ENCODE data around the gene TRIM17. TPM values are rescaled to one million over a fixed set of nuclear protein-coding genes. Genes with fewer than 3 reads are reported as not detected.
"Not testable (repeated sequence)": the region's sequence is repeated elsewhere in the genome, so short reads cannot be mapped to it uniquely, and the experiment has no call there.

TRIM17 gene
- total RNA-seq, 2 donors from 2014 or later = 0.47 to 2.0 TPM

DNA sequence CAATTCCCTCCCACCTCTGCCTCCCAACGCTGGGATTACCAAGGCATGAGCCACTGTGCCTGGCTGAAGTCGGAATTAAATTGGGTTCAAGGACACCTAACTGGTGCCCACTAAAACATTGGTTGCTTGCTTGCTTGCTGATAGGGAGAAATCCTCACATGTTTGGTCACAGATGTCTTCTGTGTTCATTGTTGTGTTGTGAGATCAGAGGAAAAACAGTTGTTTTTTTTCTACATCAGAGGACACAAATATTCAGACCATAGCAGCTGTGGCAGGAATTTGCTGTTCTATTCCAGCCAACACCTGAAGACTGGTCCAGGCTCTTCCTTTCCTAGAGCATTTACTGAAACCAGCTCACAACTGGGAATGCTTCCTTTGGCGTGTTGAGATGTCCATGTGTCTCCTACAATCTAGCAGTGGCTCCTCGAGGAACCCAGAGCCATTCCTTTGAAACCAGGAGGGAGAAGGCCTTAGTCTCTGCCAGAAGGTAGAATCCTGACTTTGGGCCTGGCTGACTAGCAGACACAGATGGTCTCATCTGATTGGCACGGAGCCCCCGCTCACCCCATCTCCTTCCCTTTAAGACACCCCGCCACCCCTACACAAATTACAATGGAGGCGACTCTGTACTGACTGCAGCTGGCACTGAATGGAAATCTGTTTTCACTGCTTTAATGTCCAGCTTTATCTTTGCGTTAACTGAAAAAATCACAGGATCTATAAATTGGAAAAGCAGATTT lies 24.3 kb upstream of the TRIM17 start:
- Mint-ChIP-seq H3K4me3 (no peak overlapping the region), H3K27me3 (peaks cover 64% of the 10 kb centered on the region), H3K36me3 (ENCODE audit: low read depth) (no peaks in the 10 kb centered on the region), H3K27ac (no peak overlapping the region), H3K4me1 (peaks cover 16% of the 10 kb centered on the region)
- no peak for ATAC-seq
- no peak for DNase-seq
- no peaks in the 10 kb centered on the region for H3K9me3 ChIP-seq (ENCODE audit: control insufficient read depth, low read length, poor library complexity, severe bottlenecking)

DNA sequence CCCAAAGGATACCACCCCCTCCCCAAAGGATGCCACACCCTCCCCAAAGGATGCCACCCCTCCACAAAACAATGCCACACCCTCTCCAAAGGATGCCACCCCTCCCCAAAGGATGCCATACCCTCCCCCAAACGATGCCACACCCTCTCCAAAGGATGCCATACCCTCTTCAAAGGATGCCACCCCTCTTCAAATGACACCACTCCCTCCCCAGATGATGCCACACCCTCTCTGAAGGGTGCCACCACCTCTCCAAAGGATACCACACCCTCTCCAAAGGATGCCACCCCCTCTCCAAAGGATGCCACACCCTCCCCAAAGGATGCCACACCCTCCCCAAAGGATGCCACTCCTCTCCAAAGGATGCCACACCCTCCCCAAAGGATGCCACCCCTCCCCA lies 21.6 kb upstream of the TRIM17 start:
- no peak for DNase-seq
- ATAC-seq = no peak
- peaks cover 7% of the 10 kb centered on the region for H3K4me1 Mint-ChIP-seq
- no peak overlapping the region for H3K27ac Mint-ChIP-seq
- H3K9me3 ChIP-seq (ENCODE audit: control insufficient read depth, low read length, poor library complexity, severe bottlenecking) = no peaks in the 10 kb centered on the region
- H3K4me3 Mint-ChIP-seq = no peak overlapping the region
- no peaks in the 10 kb centered on the region for H3K36me3 Mint-ChIP-seq (ENCODE audit: low read depth)
- H3K27me3 Mint-ChIP-seq = peaks cover 52% of the 10 kb centered on the region

DNA sequence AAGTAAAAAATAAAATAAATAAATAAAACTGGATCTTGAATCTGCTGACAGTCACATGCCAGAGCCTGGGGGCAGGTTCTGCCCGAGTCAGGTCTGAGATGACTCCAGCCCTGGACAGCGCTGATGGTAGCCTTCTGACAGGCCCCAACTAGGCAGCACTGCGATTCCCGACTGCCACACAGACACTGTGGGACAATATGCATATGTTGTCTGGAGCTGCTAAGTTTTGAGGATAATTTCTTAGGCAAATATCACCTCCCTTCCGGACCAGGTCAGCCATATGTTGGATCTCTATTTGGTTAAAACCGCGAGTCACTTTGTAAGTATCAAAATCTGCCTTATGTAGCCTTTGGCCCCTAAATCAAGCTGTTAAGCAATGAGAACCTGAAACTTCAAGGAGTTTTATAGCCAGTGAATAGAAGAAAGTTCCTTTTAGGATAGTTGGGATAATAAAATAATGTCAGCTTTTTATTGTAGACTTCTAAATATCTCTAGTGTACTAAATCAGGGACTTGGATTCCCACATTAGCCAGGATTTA lies 20.8 kb upstream of the TRIM17 start:
- Mint-ChIP-seq H3K4me3 (no peak overlapping the region), H3K27me3 (peaks cover 52% of the 10 kb centered on the region), H3K4me1 (peaks cover 7% of the 10 kb centered on the region), H3K36me3 (ENCODE audit: low read depth) (no peaks in the 10 kb centered on the region), H3K27ac (no peak overlapping the region)
- DNase-seq (no peak), ATAC-seq (no peak)
- no peaks in the 10 kb centered on the region for H3K9me3 ChIP-seq (ENCODE audit: control insufficient read depth, low read length, poor library complexity, severe bottlenecking)

DNA sequence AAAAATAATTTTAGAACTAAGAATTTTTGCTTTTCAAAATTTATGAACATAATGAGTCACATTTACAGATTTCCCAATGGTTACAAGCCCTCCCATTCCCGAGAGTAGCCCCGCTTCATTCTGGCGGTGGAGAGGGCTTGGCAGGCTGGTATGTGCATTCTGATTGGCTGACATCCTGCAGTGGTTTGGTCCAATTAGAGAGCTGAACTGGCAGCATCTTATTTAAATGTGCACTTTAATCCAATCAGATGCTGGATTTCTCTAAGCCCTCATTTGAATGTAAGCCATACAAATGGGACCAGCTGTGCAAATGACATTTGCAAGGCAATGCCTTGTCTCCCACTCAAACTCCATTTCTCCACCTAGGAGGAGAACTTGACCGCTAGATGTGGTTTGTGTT lies 18.0 kb upstream of the TRIM17 start:
- DNase-seq (no peak), ATAC-seq (no peak)
- no peak overlapping the region for H3K4me3 Mint-ChIP-seq
- H3K27ac Mint-ChIP-seq = no peak overlapping the region
- no peaks in the 10 kb centered on the region for H3K36me3 Mint-ChIP-seq (ENCODE audit: low read depth)
- peaks cover 43% of the 10 kb centered on the region for H3K27me3 Mint-ChIP-seq
- peaks cover 7% of the 10 kb centered on the region for H3K4me1 Mint-ChIP-seq
- H3K9me3 ChIP-seq (ENCODE audit: control insufficient read depth, low read length, poor library complexity, severe bottlenecking) = no peaks in the 10 kb centered on the region

DNA sequence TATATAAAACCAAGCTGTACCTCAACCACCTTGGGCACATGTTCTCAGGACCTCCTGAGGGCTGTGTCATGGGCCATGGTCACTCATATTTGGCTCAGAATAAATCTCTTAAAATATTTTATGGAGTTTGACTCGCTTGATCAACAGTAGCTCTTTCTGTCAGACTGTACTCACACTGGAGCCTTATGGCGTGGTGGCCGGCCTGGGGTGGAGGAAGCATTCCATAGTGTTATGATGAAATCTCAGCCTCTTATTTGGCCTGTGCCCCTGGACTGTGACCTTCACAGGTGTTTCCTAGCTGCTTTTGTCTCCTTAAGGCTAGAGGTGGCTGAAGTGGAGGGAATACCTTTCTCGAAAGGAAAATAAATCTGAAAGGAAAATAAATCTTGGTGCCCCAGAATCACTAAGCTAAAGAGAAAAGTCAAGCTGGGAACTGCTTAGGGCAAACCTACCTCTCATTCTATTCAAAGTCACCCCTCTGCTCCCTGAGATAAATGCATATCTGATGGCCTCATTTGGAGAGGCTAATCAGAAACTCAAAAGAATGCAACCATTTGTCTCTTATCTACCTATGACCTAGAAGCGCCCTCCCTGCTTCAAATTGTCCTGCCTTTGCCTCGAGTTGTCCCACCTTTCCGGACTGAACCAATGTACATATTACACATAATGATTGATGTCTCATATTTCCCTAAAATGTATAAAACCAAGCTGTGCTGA lies 16.8 kb upstream of the TRIM17 start:
- not testable (repeated sequence) for ATAC-seq; DNase-seq; H3K27ac Mint-ChIP-seq; H3K9me3 ChIP-seq (ENCODE audit: control insufficient read depth, low read length, poor library complexity, severe bottlenecking); H3K36me3 Mint-ChIP-seq (ENCODE audit: low read depth); H3K4me1 Mint-ChIP-seq; H3K4me3 Mint-ChIP-seq
- peaks cover 46% of the 10 kb centered on the region for H3K27me3 Mint-ChIP-seq

DNA sequence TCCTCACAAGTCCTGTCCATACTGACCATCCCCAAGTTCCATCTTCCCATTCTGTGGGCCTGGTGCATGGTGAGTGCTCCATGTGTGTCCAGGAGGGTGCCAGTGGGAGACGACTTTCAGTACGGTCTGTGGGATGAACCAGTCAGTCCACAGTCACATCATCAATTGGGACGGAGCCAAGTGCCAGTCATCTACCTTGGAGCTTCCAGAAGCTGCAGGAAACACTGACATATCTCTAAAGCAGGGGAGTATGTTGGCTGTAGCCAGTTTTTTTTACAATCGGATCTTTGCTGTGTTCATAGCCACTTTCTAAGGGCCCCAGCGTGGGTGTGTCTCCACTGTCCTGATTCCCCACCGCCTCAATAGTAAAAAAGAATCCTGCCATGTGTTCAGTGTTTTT lies 13.6 kb upstream of the TRIM17 start:
- Mint-ChIP-seq H3K36me3 (ENCODE audit: low read depth) (no peaks in the 10 kb centered on the region), H3K27ac (no peak overlapping the region), H3K4me1 (no peaks in the 10 kb centered on the region), H3K27me3 (peaks cover 48% of the 10 kb centered on the region), H3K4me3 (no peak overlapping the region)
- no peak for DNase-seq
- no peaks in the 10 kb centered on the region for H3K9me3 ChIP-seq (ENCODE audit: control insufficient read depth, low read length, poor library complexity, severe bottlenecking)
- ATAC-seq = no peak

DNA sequence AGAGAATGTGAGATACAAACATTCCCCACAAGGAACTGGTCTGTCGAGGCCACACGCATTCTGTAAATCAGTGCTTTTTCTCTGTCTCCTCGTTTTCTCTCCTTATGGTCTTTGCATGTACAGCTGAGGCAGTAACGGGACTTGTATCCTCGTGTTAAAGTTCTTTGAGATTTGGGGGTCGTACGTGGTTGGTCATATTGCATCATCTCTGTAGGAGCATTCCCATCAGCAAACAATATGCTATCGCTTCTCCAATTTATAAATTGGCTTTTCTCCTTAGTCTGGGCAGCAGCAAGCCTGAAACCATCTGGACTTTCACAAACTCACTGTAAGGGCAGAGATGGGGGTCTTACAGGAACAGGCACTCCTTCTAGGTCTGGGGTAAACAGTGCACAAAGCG lies 13.0 kb upstream of the TRIM17 start:
- DNase-seq = no peak
- Mint-ChIP-seq H3K27ac (no peak overlapping the region), H3K36me3 (ENCODE audit: low read depth) (no peaks in the 10 kb centered on the region), H3K4me1 (no peaks in the 10 kb centered on the region), H3K27me3 (peaks cover 42% of the 10 kb centered on the region), H3K4me3 (no peak overlapping the region)
- no peaks in the 10 kb centered on the region for H3K9me3 ChIP-seq (ENCODE audit: control insufficient read depth, low read length, poor library complexity, severe bottlenecking)
- no peak for ATAC-seq

DNA sequence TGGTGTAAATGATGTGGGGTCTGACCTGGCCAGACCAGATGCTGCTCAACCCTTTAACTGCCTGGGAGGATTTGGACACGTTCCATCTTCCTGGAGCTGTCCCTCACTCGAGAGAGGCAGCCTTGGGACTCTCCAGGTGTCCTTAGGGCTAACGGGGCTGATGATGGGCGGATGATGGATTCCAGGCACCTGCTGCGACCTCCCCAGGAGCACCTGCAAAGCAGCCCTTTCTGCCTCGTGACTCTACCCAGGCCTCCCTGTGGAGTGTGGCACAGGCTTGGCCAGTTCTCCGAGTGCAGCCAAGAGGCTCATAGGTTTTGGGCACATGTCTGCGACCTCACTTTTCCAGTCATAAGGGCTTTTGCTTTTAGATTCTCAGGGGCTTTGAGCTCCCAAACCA lies 12.3 kb upstream of the TRIM17 start:
- no peaks in the 10 kb centered on the region for H3K4me1 Mint-ChIP-seq
- peaks cover 40% of the 10 kb centered on the region for H3K27me3 Mint-ChIP-seq
- H3K36me3 Mint-ChIP-seq (ENCODE audit: low read depth) = no peaks in the 10 kb centered on the region
- DNase-seq (no peak), ATAC-seq (no peak)
- H3K27ac Mint-ChIP-seq = no peak overlapping the region
- no peaks in the 10 kb centered on the region for H3K9me3 ChIP-seq (ENCODE audit: control insufficient read depth, low read length, poor library complexity, severe bottlenecking)
- no peak overlapping the region for H3K4me3 Mint-ChIP-seq

DNA sequence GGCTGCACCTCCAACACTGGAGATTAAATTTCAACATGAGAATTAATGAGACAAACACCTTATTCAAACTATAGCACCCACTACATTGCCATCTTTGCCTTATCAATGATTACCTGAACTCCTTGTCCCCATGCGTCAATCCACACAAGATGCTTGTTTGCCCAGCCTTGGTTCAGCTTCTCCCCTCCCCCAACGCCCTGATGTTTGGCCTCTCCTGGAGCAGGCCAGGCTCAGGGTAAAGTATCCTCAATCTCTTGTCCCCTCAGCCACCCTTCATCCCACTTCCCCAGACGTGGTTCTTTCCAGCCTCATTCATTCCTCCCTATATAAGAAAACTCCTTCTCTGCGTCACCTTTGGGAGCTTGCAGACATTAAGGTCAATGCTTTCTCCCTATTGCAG lies 11.8 kb upstream of the TRIM17 start:
- DNase-seq (no peak), ATAC-seq (no peak)
- H3K4me3 Mint-ChIP-seq = no peak overlapping the region
- H3K9me3 ChIP-seq (ENCODE audit: control insufficient read depth, low read length, poor library complexity, severe bottlenecking) = no peaks in the 10 kb centered on the region
- H3K36me3 Mint-ChIP-seq (ENCODE audit: low read depth) = no peaks in the 10 kb centered on the region
- peak overlapping the region; percentile 69 for H3K27ac Mint-ChIP-seq
- H3K27me3 Mint-ChIP-seq = peaks cover 35% of the 10 kb centered on the region
- H3K4me1 Mint-ChIP-seq = no peaks in the 10 kb centered on the region

DNA sequence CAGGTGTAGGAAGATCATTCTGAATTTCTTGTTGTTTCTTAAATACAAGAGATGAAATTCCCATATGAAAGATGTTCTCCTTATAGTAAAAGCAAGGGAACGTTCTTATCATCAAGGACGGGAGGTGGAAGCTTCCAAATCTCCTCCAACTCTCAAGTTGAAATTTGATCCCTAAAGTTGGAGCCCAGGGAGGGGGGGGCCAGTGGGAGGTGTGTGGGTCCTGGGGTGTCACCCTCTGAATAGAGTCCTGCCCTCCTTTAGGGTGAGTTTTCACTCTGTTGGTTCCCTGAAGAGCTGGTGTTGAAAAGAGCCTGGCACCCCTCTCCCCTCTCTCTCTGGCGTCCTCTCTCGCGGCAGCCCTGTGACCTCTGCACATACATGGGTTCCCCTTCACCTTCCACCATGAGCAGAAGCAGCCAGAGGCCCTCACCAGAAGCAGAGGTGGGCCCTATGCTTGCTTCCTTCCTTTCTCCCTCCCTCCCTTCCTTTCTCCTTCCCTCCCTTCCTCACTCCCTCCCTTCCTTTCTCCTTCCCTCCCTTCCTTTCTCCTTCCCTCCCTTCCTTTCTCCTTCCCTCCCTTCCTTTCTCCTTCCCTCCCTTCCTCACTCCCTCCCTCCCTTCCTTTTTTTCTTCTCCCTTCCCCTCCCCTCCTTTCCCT lies 10.0 kb upstream of the TRIM17 start:
- H3K4me3 Mint-ChIP-seq = no peak overlapping the region
- DNase-seq (no peak), ATAC-seq (no peak)
- peaks cover 3% of the 10 kb centered on the region for H3K36me3 Mint-ChIP-seq (ENCODE audit: low read depth)
- H3K27me3 Mint-ChIP-seq = peaks cover 24% of the 10 kb centered on the region
- no peaks in the 10 kb centered on the region for H3K9me3 ChIP-seq (ENCODE audit: control insufficient read depth, low read length, poor library complexity, severe bottlenecking)
- peaks cover 3% of the 10 kb centered on the region for H3K4me1 Mint-ChIP-seq
- H3K27ac Mint-ChIP-seq = no peak overlapping the region

DNA sequence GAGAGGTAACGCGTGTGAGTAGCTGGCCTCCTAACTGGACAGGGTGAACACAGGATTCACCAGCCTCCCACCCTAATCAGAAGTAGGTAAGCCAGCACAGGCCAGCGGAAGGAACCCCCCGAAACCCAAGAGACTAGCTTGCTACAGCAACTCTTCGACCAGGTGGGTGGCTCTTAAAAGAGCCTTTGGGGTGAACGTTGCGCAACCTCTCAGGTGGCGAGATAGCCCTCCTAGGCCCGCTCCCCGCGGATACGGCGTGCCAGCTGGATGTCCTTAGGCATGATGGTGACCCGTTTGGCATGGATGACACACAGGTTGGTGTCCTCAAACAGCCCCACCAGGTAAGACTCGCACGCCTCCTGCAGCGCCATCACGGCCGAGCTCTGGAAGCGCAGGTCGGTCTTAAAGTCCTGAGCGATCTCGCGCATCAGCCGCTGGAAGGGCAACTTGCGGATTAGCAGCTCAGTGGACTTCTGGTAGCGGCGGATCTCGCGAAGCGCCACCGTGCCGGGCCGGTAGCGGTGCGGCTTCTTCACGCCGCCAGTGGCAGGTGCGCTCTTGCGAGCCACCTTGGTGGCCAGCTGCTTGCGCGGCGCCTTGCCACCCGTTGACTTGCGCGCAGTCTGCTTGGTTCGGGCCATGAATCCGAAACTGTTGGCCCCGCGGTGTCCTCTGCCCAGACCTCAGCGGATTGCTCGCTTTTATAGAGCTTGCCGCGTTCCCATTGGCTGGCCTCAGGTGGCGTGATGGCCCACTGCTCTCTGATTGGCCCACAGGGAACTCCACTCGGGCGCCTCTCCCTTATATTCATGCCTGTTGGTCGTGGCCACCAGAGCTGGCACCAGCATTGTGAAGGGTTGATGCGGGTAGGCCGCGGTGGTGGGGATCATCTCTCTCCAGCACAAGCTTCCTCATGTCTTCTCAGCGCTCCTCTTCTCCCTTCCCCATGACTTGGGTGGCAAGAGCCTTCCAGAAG lies 8.3 kb upstream of the TRIM17 start:
- no peaks in the 10 kb centered on the region for H3K9me3 ChIP-seq (ENCODE audit: control insufficient read depth, low read length, poor library complexity, severe bottlenecking)
- Mint-ChIP-seq H3K4me3 (no peak overlapping the region), H3K27me3 (peaks cover 19% of the 10 kb centered on the region), H3K4me1 (peaks cover 8% of the 10 kb centered on the region), H3K36me3 (ENCODE audit: low read depth) (peaks cover 3% of the 10 kb centered on the region), H3K27ac (no peak overlapping the region)
- DNase-seq = no peak
- ATAC-seq = no peak

DNA sequence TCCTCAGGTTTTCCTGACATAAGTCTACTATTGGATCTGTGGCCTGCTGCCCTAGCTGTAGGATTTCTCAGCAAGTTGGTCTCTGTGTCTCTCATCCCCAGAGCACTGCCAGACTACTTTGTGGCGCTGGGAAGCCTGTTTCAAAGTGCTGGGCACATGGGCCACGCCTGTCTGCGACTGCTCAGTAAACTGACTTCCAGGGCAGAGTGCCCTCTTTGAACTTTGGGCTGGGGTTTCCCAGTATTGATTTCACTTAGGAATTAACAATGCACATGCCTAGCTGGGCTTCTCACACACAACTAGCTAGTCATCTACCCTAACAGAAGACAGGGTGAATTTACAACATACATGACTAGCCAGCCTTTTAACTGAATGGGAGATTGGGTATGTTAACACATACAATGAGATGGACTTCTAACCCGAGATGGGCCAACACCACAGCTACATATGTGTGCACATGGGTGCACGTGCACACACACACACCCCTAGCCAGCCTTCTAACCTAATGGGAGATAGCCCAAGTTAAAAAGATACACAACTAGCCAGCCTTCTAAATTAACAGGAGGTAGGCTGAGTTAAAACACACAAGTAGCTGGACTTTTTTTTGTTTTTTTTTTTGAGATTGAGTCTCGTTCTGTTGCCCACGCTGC lies 6.9 kb upstream of the TRIM17 start:
- no peak overlapping the region for H3K4me3 Mint-ChIP-seq
- peaks cover 12% of the 10 kb centered on the region for H3K27me3 Mint-ChIP-seq
- H3K36me3 Mint-ChIP-seq (ENCODE audit: low read depth) = peaks cover 3% of the 10 kb centered on the region
- no peak for DNase-seq
- H3K9me3 ChIP-seq (ENCODE audit: control insufficient read depth, low read length, poor library complexity, severe bottlenecking) = no peaks in the 10 kb centered on the region
- no peak for ATAC-seq
- H3K4me1 Mint-ChIP-seq = peaks cover 8% of the 10 kb centered on the region
- H3K27ac Mint-ChIP-seq = no peak overlapping the region

Data from T-helper 17 cell (primary cell).